ENCODE measurements around the gene TBL3. TPM values are rescaled to one million over a fixed set of nuclear protein-coding genes. Genes with fewer than 3 reads are reported as not detected.
"Not testable (repeated sequence)": the region's sequence is repeated elsewhere in the genome, so short reads cannot be mapped to it uniquely, and the experiment has no call there.

TBL3 gene
- total RNA-seq, 1 donor from 2014 or later = 26.8 TPM

- DNase-seq = no peak
- Mint-ChIP-seq H3K4me3 (ENCODE audit: unreplicated experiment) (no peak overlapping the region), H3K36me3 (ENCODE audit: unreplicated experiment) (no peaks in the 10 kb centered on the region), H3K9me3 (ENCODE audit: unreplicated experiment) (peaks cover 3% of the 10 kb centered on the region), H3K4me1 (ENCODE audit: low read depth, unreplicated experiment) (peaks cover 2% of the 10 kb centered on the region), H3K27me3 (ENCODE audit: unreplicated experiment) (peaks cover 5% of the 10 kb centered on the region), H3K27ac (ENCODE audit: unreplicated experiment) (no peak overlapping the region)
- TF ChIP-seq CTCF (IDR thresholded peaks at IDR 0.05; ENCODE audit: partially characterized antibody, unreplicated experiment) = no peak
Measured at GRCh38 chr16:1949507-1949906, 22.3 kb upstream of the TBL3 start.

- H3K4me3 Mint-ChIP-seq (ENCODE audit: unreplicated experiment) = no peak overlapping the region
- H3K27me3 Mint-ChIP-seq (ENCODE audit: unreplicated experiment) = peaks cover 5% of the 10 kb centered on the region
- H3K9me3 Mint-ChIP-seq (ENCODE audit: unreplicated experiment) = peaks cover 3% of the 10 kb centered on the region
- H3K27ac Mint-ChIP-seq (ENCODE audit: unreplicated experiment) = no peak overlapping the region
- peaks cover 2% of the 10 kb centered on the region for H3K4me1 Mint-ChIP-seq (ENCODE audit: low read depth, unreplicated experiment)
- no peaks in the 10 kb centered on the region for H3K36me3 Mint-ChIP-seq (ENCODE audit: unreplicated experiment)
- no peak for TF ChIP-seq CTCF (IDR thresholded peaks at IDR 0.05; ENCODE audit: partially characterized antibody, unreplicated experiment)
- DNase-seq = no peak
Measured at GRCh38 chr16:1950047-1950446, 21.8 kb upstream of the TBL3 start.

- peaks cover 2% of the 10 kb centered on the region for H3K4me1 Mint-ChIP-seq (ENCODE audit: low read depth, unreplicated experiment)
- peaks cover 5% of the 10 kb centered on the region for H3K27me3 Mint-ChIP-seq (ENCODE audit: unreplicated experiment)
- no peak for TF ChIP-seq CTCF (IDR thresholded peaks at IDR 0.05; ENCODE audit: partially characterized antibody, unreplicated experiment)
- no peak for DNase-seq
- no peak overlapping the region for H3K27ac Mint-ChIP-seq (ENCODE audit: unreplicated experiment)
- no peaks in the 10 kb centered on the region for H3K36me3 Mint-ChIP-seq (ENCODE audit: unreplicated experiment)
- no peak overlapping the region for H3K4me3 Mint-ChIP-seq (ENCODE audit: unreplicated experiment)
- peaks cover 3% of the 10 kb centered on the region for H3K9me3 Mint-ChIP-seq (ENCODE audit: unreplicated experiment)
Measured at GRCh38 chr16:1950559-1950958, 21.3 kb upstream of the TBL3 start.

GRCh38 chr16:1953734-1954133 lies 18.1 kb upstream of the TBL3 start:
- Mint-ChIP-seq H3K27me3 (ENCODE audit: unreplicated experiment) (peaks cover 2% of the 10 kb centered on the region), H3K27ac (ENCODE audit: unreplicated experiment) (no peak overlapping the region), H3K4me3 (ENCODE audit: unreplicated experiment) (no peak overlapping the region), H3K36me3 (ENCODE audit: unreplicated experiment) (no peaks in the 10 kb centered on the region), H3K4me1 (ENCODE audit: low read depth, unreplicated experiment) (peaks cover 2% of the 10 kb centered on the region), H3K9me3 (ENCODE audit: unreplicated experiment) (peaks cover 3% of the 10 kb centered on the region)
- TF ChIP-seq CTCF (IDR thresholded peaks at IDR 0.05; ENCODE audit: partially characterized antibody, unreplicated experiment) = no peak
- no peak for DNase-seq

GRCh38 chr16:1957434-1958142 lies 14.3 kb upstream of the TBL3 start:
- H3K27me3 Mint-ChIP-seq (ENCODE audit: unreplicated experiment); H3K36me3 Mint-ChIP-seq (ENCODE audit: unreplicated experiment); H3K4me3 Mint-ChIP-seq (ENCODE audit: unreplicated experiment); H3K27ac Mint-ChIP-seq (ENCODE audit: unreplicated experiment); DNase-seq: not testable (repeated sequence)
- Mint-ChIP-seq H3K9me3 (ENCODE audit: unreplicated experiment) (peaks cover 12% of the 10 kb centered on the region), H3K4me1 (ENCODE audit: low read depth, unreplicated experiment) (peaks cover 11% of the 10 kb centered on the region)

- not testable (repeated sequence) for H3K27ac Mint-ChIP-seq (ENCODE audit: unreplicated experiment); DNase-seq; H3K36me3 Mint-ChIP-seq (ENCODE audit: unreplicated experiment); H3K4me3 Mint-ChIP-seq (ENCODE audit: unreplicated experiment); H3K27me3 Mint-ChIP-seq (ENCODE audit: unreplicated experiment)
- peaks cover 13% of the 10 kb centered on the region for H3K4me1 Mint-ChIP-seq (ENCODE audit: low read depth, unreplicated experiment)
- peaks cover 12% of the 10 kb centered on the region for H3K9me3 Mint-ChIP-seq (ENCODE audit: unreplicated experiment)
Measured at GRCh38 chr16:1958143-1958491, 13.7 kb upstream of the TBL3 start.
